Mucosa of descending colon (tissue), 3 donors: ENCODE measurements around the gene AFAP1. TPM values are rescaled to one million over a fixed set of nuclear protein-coding genes. Genes with fewer than 3 reads are reported as not detected.

Experiments
- ATAC-seq: fragments of 200-7000 bp; cut with Tn5 transposase; one replicate; pipeline ENCODE4 v1.9.1; 2020; ENCODE audit warnings: mild to moderate bottlenecking, moderate library complexity
- DNase-seq, 3 donors: peaks; one replicate each; pipeline ENCODE4 v3.0.0-alpha.2; 2020
- H3K36me3 ChIP-seq: fragments of 200-600 bp; one replicate; pipeline ENCODE4 v1.8.0; 2021; ENCODE audit warnings: low read depth, mild to moderate bottlenecking
- H3K4me1 ChIP-seq: fragments of 200-600 bp; one replicate; pipeline ENCODE4 v1.8.0; 2021; ENCODE audit warnings: low read depth, mild to moderate bottlenecking
- H3K4me3 ChIP-seq: fragments of 200-600 bp; one replicate; pipeline ENCODE4 v1.8.0; 2021; ENCODE audit warnings: mild to moderate bottlenecking
- H3K9me3 ChIP-seq: fragments of 200-600 bp; one replicate; pipeline ENCODE4 v1.8.0; 2021; ENCODE audit warnings: mild to moderate bottlenecking
- intact Hi-C, 2 donors: fragments of 100-400 bp; cut with DNase I in 1 of 2; cut with micrococcal nuclease in 1 of 2; formaldehyde crosslinking; loops; one replicate each; pipeline versions ENCODE4 v1.11.0 to v1.11.1; 2022; cut with DNase I, micrococcal nuclease
- total RNA-seq, 3 donors: library from RNA; stranded (reverse); fragmentation: NEBNext Ultra II Directional in 2 of 3; extraction: Animal tissue kit (Norgen Biotek cat#: 25700) in 2 of 3; gene quantifications; one replicate each; pipeline versions ENCODE4 v1.2.1 to v1.2.4, GENCODE V29; 2021 to 2023
- TF ChIP-seq, protein P1 (sequence below): fragments of 200-600 bp; IDR thresholded peaks from one replicate; pipeline ENCODE4 v1.8.0; 2022; ENCODE audit warnings: antibody characterized with exemption, mild to moderate bottlenecking
- donor health status: DM: no; HTN: no; CAD: no; lungs with moderate emphysema.
- donor health status: DM: no; HTN: no; CAD: no.
- donor health status: DM: no; HTN: yes; CAD: no.

The AFAP1 gene
- total RNA-seq, 3 donors from 2014 or later, result 31.4 to 59.1 (median 37.1) TPM

DNA sequence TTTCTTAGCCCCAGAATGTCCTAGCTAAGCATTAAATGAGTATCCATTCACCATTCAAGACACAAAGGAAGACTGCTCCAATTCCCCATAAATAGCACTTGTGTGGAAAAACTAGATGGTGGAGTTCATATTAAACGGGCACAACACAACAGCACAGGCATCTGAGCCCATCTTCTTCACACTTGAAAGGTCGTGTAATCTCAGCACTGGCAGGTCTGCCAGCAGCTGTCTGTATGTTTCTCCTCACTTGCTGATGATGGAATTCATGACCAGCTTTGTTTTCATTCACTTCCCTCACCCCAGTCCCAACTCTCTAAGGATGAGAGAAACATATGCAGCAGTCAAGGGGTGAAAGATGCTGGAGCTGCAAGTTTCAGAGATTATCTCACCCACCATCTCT lies 148.7 kb downstream of the AFAP1 start:
- Histone ChIP-seq H3K9me3 (no peaks in the 10 kb centered on the region), H3K36me3 (no peaks in the 10 kb centered on the region), H3K4me1 (no peaks in the 10 kb centered on the region), H3K4me3 (no peak overlapping the region)
- no peak for DNase-seq
- intact Hi-C loops, result no loop called here
- TF ChIP-seq, protein P1, sequence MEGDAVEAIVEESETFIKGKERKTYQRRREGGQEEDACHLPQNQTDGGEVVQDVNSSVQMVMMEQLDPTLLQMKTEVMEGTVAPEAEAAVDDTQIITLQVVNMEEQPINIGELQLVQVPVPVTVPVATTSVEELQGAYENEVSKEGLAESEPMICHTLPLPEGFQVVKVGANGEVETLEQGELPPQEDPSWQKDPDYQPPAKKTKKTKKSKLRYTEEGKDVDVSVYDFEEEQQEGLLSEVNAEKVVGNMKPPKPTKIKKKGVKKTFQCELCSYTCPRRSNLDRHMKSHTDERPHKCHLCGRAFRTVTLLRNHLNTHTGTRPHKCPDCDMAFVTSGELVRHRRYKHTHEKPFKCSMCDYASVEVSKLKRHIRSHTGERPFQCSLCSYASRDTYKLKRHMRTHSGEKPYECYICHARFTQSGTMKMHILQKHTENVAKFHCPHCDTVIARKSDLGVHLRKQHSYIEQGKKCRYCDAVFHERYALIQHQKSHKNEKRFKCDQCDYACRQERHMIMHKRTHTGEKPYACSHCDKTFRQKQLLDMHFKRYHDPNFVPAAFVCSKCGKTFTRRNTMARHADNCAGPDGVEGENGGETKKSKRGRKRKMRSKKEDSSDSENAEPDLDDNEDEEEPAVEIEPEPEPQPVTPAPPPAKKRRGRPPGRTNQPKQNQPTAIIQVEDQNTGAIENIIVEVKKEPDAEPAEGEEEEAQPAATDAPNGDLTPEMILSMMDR, result no peak
- ATAC-seq, result no peak

- TF ChIP-seq, protein P1, result no peak
- ATAC-seq (no peak), DNase-seq (no peak)
- intact Hi-C loops, result no loop called here
- H3K4me1 ChIP-seq, result no peaks in the 10 kb centered on the region
- no peaks in the 10 kb centered on the region for H3K36me3 ChIP-seq
- no peak overlapping the region for H3K4me3 ChIP-seq
- no peaks in the 10 kb centered on the region for H3K9me3 ChIP-seq
Measured at GRCh38 chr4:7790023-7790422, 149.6 kb downstream of the AFAP1 start.

DNA sequence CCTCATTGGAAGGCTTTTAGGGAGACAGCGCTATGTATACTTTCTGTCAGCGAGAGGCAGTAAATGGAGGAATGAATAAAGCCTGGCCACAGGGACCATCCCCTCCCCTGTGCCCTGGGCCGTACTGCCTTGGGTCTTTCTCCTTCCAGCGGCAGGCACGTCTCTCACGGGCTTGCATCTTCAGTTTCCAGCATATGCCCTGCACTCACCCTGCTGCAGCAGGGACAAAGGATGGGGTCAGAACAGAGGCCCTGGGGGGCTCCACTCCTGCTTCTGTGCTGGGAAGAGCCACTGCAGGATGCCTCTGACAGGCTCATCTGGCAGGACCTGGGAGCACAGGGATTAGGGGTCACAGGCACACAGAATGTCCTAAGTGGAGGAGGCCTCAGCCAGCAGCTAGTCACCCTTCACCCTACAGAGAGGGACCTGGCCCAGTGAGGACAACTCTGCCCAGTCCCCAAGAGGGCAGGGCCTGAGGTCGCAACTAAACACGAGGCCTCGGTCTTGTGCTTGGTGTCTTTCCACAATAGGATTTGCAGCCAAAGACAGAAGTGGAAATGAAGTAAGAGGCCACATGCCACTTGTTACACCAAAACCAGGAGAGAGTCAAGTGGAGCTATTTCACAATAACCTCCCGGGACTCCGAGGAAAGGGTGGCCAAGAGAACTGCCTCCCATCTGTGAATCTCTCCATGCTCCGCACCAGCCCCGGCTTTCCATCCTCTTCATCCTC lies 150.8 kb downstream of the AFAP1 start:
- Histone ChIP-seq H3K9me3 (no peaks in the 10 kb centered on the region), H3K4me3 (no peak overlapping the region), H3K4me1 (peaks cover 1% of the 10 kb centered on the region), H3K36me3 (no peaks in the 10 kb centered on the region)
- intact Hi-C loops, result no loop called here
- TF ChIP-seq, protein P1, result no peak
- DNase-seq (no peak), ATAC-seq (no peak)

GRCh38 chr4:7788193-7788592 lies 151.5 kb downstream of the AFAP1 start:
- Histone ChIP-seq H3K9me3 (no peaks in the 10 kb centered on the region), H3K36me3 (no peaks in the 10 kb centered on the region), H3K4me3 (no peak overlapping the region), H3K4me1 (peaks cover 7% of the 10 kb centered on the region)
- TF ChIP-seq, protein P1, result no peak
- intact Hi-C loops, result no loop called here
- no peak for DNase-seq
- ATAC-seq, result no peak

GRCh38 chr4:7787681-7788141 lies 151.9 kb downstream of the AFAP1 start:
- Histone ChIP-seq H3K4me3 (no peak overlapping the region), H3K9me3 (no peaks in the 10 kb centered on the region), H3K36me3 (no peaks in the 10 kb centered on the region), H3K4me1 (peaks cover 10% of the 10 kb centered on the region)
- intact Hi-C loops, result no loop called here
- no peak for ATAC-seq
- TF ChIP-seq, protein P1, result no peak
- DNase-seq, result no peak
